Thymus (tissue), 11 donors: ENCODE results near the gene INTS6L. TPM values are rescaled to one million over a fixed set of nuclear protein-coding genes. Genes with fewer than 3 reads are reported as not detected.
A peak's percentile ranks its signal among the peaks of the same experiment; 100 is the strongest.

Source experiments
- DNase-seq, 9 donors: peaks; one replicate each; pipeline ENCODE4 v3.0.0-alpha.2; 2013; ENCODE audit warnings: low spot score in 9 of 9, low read depth in 6 of 9, missing footprints in 1 of 9
- H3K27ac ChIP-seq, 2 donors: one replicate each; pipeline ENCODE4 v1.5.1; 2013; ENCODE audit warnings: control low read depth in 1 of 2, low read depth in 1 of 2, low read length in 1 of 2, mild to moderate bottlenecking in 1 of 2, moderate library complexity in 1 of 2
- H3K27me3 ChIP-seq, 2 donors: one replicate each; pipeline ENCODE4 v1.5.1; 2013; ENCODE audit warnings: low read length in 1 of 2; ENCODE audit not compliant: control insufficient read depth in 2 of 2, insufficient read depth in 1 of 2
- H3K36me3 ChIP-seq, 2 donors: one replicate each; pipeline ENCODE4 v1.5.1; 2013; ENCODE audit warnings: low read length in 1 of 2, mild to moderate bottlenecking in 1 of 2, moderate library complexity in 1 of 2; ENCODE audit not compliant: control insufficient read depth in 2 of 2, insufficient read depth in 2 of 2
- H3K4me1 ChIP-seq, 2 donors: one replicate each; pipeline ENCODE4 v1.5.1; 2013; ENCODE audit warnings: low read length in 2 of 2; ENCODE audit not compliant: control insufficient read depth in 2 of 2, insufficient read depth in 2 of 2
- H3K4me3 ChIP-seq, 2 donors: one replicate each; pipeline ENCODE4 v1.5.1; 2013; ENCODE audit warnings: low read length in 2 of 2, control low read depth in 1 of 2, mild to moderate bottlenecking in 1 of 2
- H3K9me3 ChIP-seq, 2 donors: one replicate each; pipeline ENCODE4 v1.5.1; 2013; ENCODE audit warnings: low read length in 1 of 2, mild to moderate bottlenecking in 1 of 2; ENCODE audit not compliant: control insufficient read depth in 2 of 2, insufficient read depth in 1 of 2
- WGBS: extraction: QIAGEN DNeasy Blood & Tissue Kit; methylation state at CpG from one replicate; pipeline ENCODE4 v1.1.7; 2013; 5-methylcytosine and 5-hydroxymethylcytosine counted together
- polyA plus RNA-seq: library from polyadenylated mRNA; stranded (reverse); fragments of 200-250 nt; gene quantifications from one replicate; pipeline ENCODE4 v1.2.3, GENCODE V29; 2013
- total RNA-seq: library from RNA; stranded (reverse); fragments of 120-200 nt; gene quantifications from one replicate; pipeline ENCODE4 v1.2.4, GENCODE V29; 2013
- donor health status: healthy.

INTS6L gene
- total and polyA plus RNA-seq, 2 donors: 26.3 to 49.1 TPM

DNA sequence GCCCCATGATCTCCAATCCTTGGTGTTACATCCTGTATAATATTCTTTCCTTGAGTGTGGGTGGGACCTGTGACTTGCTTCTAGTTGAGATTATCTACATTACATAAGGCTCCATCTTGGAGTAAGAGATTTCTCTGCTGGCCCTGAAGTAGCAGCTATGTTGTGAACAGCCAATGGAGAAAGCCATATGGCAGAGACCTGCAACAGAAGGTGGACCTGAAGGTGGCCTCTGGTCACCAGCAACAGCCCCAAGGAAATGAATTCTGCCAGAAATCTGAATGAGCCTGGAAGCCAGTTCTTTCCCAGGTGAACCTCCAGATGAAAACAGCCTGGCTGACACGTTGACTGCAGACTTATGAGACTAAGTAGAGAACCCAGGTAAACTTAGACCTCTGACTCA lies 2.3 kb upstream of the INTS6L start:
- Histone ChIP-seq H3K27me3 (no peaks in the 10 kb centered on the region), H3K4me3 (no peak overlapping the region), H3K9me3 (peaks cover 0 to 4% of the 10 kb centered on the region in 2 donors), H3K36me3 (no peaks in the 10 kb centered on the region), H3K4me1 (peaks cover 0 to 2% of the 10 kb centered on the region in 2 donors), H3K27ac (no peak overlapping the region)
- 97% methylated on average over 1 of the region's 1 CpG for WGBS
- DNase-seq: no peak

DNA sequence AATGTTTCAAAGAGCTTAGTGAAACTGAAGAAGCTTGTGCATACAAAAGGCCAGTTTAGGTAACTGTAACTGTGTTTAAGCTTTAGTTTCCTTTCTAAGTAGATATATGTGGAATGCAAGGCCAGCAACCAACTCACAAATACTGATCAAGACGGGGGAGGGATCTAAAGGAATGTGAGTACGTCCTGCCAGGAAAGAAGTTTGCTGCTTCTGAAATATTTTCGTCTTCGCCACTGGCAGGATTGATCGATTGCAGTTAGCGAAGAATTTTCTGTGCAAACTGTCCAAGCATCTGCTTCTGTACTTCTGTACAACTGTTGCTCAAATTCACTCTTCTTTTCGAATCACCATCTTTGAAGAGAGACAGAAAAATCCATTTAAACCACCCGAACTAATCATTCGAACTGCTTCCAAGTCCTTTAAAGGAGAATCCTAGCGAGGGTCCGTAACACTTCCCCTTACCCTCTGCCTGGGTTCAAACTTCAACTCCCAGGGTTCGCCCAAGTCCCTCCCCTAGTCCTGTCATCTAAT lies 373 bp upstream of the INTS6L start:
- Histone ChIP-seq H3K27me3 (no peaks in the 10 kb centered on the region), H3K27ac (peak overlapping the region; percentile 74 to 98), H3K9me3 (peaks cover 0 to 4% of the 10 kb centered on the region in 2 donors), H3K4me1 (peaks cover 0 to 2% of the 10 kb centered on the region in 2 donors), H3K4me3 (peak overlapping the region; percentile 69 to 79), H3K36me3 (no peaks in the 10 kb centered on the region)
- DNase-seq: no peak
- 5% methylated on average over 12 of the region's 12 CpGs for WGBS

DNA sequence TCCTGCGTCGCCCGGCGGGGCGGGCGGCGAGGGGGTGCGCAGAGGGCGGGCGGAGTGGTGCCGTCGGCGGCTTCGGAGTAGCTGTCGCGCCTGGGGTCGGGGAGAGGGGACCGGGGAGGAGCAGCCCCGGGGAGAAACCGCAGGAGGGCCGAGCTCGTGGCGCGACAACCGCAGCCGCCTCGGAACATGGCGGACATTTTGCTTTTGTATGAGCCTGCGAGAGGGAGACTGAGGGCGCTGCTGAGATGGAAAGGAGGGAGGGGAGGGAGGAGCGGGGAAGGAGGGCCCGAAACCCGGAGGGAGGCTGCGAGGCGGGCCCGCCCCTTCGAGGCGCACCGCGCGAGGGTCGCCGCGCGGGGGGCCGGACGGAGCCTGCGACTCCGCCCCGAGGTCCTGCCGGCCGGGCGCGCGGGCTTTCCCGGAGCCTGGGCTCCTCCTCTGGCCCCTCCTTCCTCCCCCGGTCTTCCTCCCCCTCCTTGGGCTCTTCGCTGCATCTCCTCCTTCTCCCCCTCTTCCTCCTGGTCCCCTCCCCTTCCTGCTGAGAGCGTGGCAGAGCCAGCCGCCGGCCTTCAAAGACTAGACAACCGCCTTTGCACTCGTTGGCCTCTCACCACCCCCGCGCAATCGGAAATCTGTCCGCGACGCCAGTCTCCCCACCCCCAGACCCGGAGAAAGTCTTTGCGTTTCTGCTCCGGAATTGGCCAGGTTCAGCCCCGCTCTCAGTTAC lies 1.1 kb downstream of the INTS6L start:
- peaks cover 0 to 4% of the 10 kb centered on the region in 2 donors for H3K9me3 ChIP-seq
- DNase-seq: peak; percentile 51 to 90 (median 76)
- 1% methylated on average over 72 of the region's 73 CpGs for WGBS

DNA sequence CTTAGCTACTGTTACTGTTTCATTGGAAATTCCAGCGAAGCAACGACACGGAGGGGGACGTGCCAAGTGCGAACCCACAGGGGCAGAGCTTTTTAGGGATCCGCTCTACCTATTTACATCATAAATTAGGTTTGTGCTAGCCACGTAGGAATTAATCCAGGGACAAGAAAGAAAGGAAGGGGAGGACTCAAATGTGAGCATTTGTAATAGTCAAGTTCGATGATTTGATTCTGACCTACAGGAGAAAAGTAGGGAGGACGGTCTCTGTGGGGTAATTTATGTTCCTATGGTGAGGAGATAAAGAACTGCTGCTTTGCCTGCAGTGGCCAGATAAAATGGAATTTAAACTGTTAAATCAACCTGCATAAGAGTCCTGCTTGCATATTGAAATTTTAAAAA lies 1.7 kb downstream of the INTS6L start:
- Histone ChIP-seq H3K36me3 (no peaks in the 10 kb centered on the region), H3K4me1 (peaks cover 0 to 2% of the 10 kb centered on the region in 2 donors), H3K4me3 (peak overlapping the region; percentile 48 to 69), H3K27me3 (no peaks in the 10 kb centered on the region), H3K27ac (peak overlapping the region; percentile 83 to 87), H3K9me3 (peaks cover 0 to 4% of the 10 kb centered on the region in 2 donors)
- WGBS: under 1% methylated on average over 9 of the region's 9 CpGs
- peak in 1 of 9 donors; percentile 10 for DNase-seq

More for the DNA sequence above, 1.1 kb downstream of the INTS6L start:
- Histone ChIP-seq H3K27me3 (no peaks in the 10 kb centered on the region), H3K4me1 (peaks cover 0 to 2% of the 10 kb centered on the region in 2 donors), H3K36me3 (no peaks in the 10 kb centered on the region), H3K4me3 (peak overlapping the region; percentile 69 to 79), H3K27ac (peak overlapping the region; percentile 87 to 98)

DNA sequence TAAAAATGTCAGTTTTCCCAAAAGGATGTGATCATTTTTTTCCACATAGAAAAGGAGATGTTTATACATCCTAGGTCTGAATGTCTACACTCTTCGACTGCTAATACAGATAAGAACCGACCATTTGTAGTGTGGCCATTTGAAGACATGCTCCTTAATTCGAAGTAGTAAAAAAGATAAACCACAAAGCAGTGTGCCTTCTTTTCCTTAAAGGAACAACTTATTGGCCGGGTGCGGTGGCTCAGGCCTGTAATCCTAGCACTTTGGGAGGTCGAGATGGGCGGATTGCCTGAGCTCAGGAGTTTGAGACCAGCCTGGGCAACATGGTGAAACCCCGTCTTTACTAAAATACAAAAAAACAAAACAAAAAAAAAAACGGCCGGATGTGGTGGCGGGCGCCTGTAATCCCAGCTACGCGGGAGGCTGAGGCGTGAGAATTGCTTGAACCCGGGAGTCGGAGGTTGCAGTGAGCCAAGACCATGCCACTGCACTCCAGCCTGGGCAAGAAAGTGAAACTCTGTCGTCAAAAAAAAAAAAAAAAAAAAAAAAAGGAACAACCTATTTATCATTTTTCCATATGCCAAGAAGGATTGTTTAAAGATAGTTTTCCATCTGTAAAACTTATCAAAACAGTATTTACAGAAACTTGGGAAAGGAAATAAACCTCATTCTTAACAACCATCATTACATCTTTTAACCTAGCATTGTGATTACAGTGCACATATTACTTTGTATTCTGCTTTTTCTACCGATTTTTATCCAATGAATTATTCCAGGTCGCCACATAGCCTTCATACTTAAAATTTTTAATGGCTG lies 2.6 kb downstream of the INTS6L start:
- Histone ChIP-seq H3K36me3 (no peaks in the 10 kb centered on the region), H3K27me3 (no peaks in the 10 kb centered on the region), H3K4me1 (peaks cover 0 to 2% of the 10 kb centered on the region in 2 donors), H3K9me3 (peaks cover 0 to 4% of the 10 kb centered on the region in 2 donors), H3K27ac (no peak overlapping the region), H3K4me3 (no peak overlapping the region)
- DNase-seq: no peak
- 84% methylated on average over 20 of the region's 20 CpGs for WGBS

DNA sequence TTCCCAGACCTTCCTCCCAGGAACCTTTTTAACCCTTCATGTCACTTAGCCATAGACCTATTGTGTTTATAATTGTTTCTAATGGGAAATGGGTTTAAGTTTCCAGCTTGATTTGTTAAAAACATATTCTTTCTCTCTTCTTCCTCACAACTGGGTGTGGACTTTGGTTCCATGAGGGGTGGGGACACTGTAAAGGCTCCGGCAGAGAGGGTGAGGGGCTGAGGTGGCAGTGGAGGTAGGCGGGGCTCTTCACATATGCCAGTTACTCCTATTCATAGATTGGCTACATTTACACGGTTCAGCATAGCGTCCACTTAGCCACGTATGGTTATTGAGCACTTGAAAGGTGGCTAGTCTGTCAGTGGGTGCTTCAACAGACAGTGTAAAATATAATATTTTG lies 7.8 kb downstream of the INTS6L start:
- Histone ChIP-seq H3K27ac (no peak overlapping the region), H3K36me3 (no peaks in the 10 kb centered on the region), H3K4me1 (no peaks in the 10 kb centered on the region), H3K4me3 (no peak overlapping the region), H3K9me3 (no peaks in the 10 kb centered on the region), H3K27me3 (no peaks in the 10 kb centered on the region)
- WGBS: 96% methylated on average over 5 of the region's 5 CpGs
- DNase-seq: no peak

DNA sequence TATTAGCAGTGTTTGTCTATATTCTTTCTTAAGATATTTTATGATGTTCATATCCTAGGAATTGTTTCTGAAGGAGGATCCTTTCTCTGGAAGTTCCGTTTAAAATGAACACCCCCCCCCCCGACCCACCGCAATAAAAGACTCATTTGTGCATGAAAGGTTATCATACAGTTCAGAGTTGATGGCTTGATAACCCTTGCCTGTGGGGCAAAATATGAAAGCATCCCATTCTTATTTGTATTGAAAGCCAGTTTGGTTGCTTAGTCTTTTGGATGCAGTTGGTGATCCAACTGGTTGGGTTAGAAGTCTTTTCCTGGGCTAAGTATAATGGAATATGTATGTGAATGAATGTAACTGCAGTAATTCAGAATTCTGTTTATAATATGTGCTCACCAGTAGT lies 8.3 kb downstream of the INTS6L start:
- H3K27me3 ChIP-seq: no peaks in the 10 kb centered on the region
- 99% methylated on average over 3 of the region's 3 CpGs for WGBS

DNA sequence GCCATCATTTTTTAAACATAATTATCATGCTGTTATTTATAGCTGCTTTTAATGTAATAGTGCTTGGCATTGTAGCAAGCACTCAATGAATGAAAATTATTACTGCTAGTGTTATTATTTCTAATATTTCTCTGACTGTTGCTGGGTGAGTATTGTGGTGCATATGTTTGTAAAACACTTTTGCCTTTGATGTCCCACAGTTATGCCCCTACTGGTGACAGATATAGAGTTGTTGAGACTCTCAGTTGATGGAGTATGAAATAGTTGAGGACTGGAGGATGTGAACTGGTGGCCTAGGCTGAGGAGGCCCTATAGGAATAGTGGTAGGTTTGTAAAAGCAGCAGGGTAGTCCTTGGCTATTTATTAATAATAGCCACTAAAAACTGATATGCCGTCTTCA lies 9.6 kb downstream of the INTS6L start:
- H3K27ac ChIP-seq: no peak overlapping the region
- H3K27me3 ChIP-seq: no peaks in the 10 kb centered on the region
- no peak for DNase-seq
- WGBS: 100% methylated on average over 1 of the region's 1 CpG
- H3K4me3 ChIP-seq: no peak overlapping the region
- no peaks in the 10 kb centered on the region for H3K9me3 ChIP-seq
- no peaks in the 10 kb centered on the region for H3K36me3 ChIP-seq
- no peaks in the 10 kb centered on the region for H3K4me1 ChIP-seq

More for the DNA sequence above, 8.3 kb downstream of the INTS6L start:
- no peak for DNase-seq
- H3K27ac ChIP-seq: no peak overlapping the region
- H3K4me3 ChIP-seq: no peak overlapping the region
- H3K4me1 ChIP-seq: no peaks in the 10 kb centered on the region
- H3K36me3 ChIP-seq: no peaks in the 10 kb centered on the region
- no peaks in the 10 kb centered on the region for H3K9me3 ChIP-seq

DNA sequence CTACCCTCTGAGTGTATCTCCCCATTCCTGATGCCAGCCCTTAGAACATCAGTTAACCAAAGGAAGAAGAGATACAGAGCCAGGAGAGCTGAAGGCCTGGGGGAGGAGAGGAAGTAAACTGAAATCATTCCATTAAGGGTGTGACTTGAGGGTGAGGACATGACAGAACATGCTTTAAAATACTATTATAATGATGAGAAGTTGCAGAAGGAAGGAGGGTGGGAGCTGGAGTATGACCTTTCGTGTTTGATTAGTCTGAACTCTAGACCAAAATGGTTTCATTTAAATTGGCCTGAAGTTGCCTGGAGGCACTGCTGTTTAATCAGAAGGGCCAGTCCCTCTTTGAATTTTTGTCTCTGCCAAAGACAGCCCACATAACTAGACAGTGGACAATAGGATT lies 11.4 kb downstream of the INTS6L start:
- Histone ChIP-seq H3K36me3 (no peaks in the 10 kb centered on the region), H3K4me1 (peaks cover 0 to 3% of the 10 kb centered on the region in 2 donors), H3K9me3 (no peaks in the 10 kb centered on the region), H3K4me3 (no peak overlapping the region), H3K27me3 (no peaks in the 10 kb centered on the region), H3K27ac (no peak overlapping the region)
- DNase-seq: no peak
- 88% methylated on average over 1 of the region's 1 CpG for WGBS
